ENCODE data around the gene MXRA5. TPM values are rescaled to one million over a fixed set of nuclear protein-coding genes. Genes with fewer than 3 reads are reported as not detected.

Gene MXRA5
- total and polyA plus RNA-seq, 2 of the 8 experiments (the other 6 are each of a cell fraction or from before 2014, with no cell fraction given), result 0.56 to 1.7 TPM

DNA sequence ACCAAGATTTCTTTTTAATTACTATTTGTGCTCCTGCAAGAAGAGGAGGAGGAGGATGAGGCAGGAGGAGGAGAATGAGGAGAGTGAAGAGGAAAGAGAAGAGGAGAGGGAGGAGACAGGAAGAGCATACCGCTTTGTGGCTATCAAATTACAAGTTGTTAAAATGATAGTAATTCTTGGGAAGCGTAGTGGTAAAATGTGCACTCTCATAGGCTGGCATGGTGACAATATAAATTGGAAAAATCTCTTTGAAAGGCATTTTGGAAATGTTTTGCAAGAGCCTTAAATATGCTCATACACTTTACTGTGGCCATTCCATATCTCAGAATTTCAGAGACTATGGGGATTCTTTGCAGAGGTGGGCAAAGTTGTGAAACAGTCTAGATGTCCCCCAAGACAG is 53.2 kb downstream of the MXRA5 start:
- H2BK15ac ChIP-seq (ENCODE audit: low read length), result no peak overlapping the region
- TF ChIP-seq SP2 (IDR thresholded peaks at IDR 0.05; ENCODE audit: low read length) (no peak), BCL11A (IDR thresholded peaks at IDR 0.05; ENCODE audit: low read depth in 2 of 2, low read length in 2 of 2) (no peak), EP300 (IDR thresholded peaks at IDR 0.05; ENCODE audit: borderline replicate concordance in 1 of 2, low read depth in 2 of 2, low read length in 2 of 2) (no peak), USF2 (IDR thresholded peaks at IDR 0.05; ENCODE audit: low read length) (no peak), NRF1 (IDR thresholded peaks at IDR 0.05; ENCODE audit: low read depth, low read length) (no peak)
- TF ChIP-seq, protein P1, sequence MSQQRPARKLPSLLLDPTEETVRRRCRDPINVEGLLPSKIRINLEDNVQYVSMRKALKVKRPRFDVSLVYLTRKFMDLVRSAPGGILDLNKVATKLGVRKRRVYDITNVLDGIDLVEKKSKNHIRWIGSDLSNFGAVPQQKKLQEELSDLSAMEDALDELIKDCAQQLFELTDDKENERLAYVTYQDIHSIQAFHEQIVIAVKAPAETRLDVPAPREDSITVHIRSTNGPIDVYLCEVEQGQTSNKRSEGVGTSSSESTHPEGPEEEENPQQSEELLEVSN (IDR thresholded peaks at IDR 0.05), result no peak
- no peak overlapping the region for H2BK12ac ChIP-seq (ENCODE audit: low read depth, low read length)
- POLR2A ChIA-PET (ENCODE audit: partially characterized antibody), result interaction anchor here (0.6 kb wide), 1 partner anchor 57 kb away, joined by 4 read pairs; no protein-coding TSS in a partner anchor
- no peak overlapping the region for H4K91ac ChIP-seq (replicated peaks; ENCODE audit: insufficient read length, low read length)
- no peaks in the 10 kb centered on the region for H3K9me3 ChIP-seq (ENCODE audit: insufficient read depth in 2 of 2, low read depth in 1 of 2, low read length in 1 of 2)
- no peak overlapping the region for H3K23ac ChIP-seq (ENCODE audit: insufficient read length)
- no peaks in the 10 kb centered on the region for H3K4me1 ChIP-seq (replicated peaks in 1 of 4; ENCODE audit: control insufficient read depth in 3 of 4, insufficient read depth in 4 of 4, low read length in 3 of 4)
- H3K23me2 ChIP-seq (ENCODE audit: low read depth, low read length), result no peaks in the 10 kb centered on the region
- DNase-seq (ENCODE audit: low read depth in 1 of 2, low spot score in 2 of 2) (no peak), FAIRE-seq (no peak)
- H2AK5ac ChIP-seq (ENCODE audit: low read depth, low read length), result no peak overlapping the region
- H3K79me1 ChIP-seq (ENCODE audit: low read depth, low read length), result no peaks in the 10 kb centered on the region
- no peak overlapping the region for H3K14ac ChIP-seq (ENCODE audit: insufficient read length)
- no peaks in the 10 kb centered on the region for H4K20me1 ChIP-seq (replicated peaks in 1 of 2; ENCODE audit: control insufficient read depth in 1 of 2, insufficient read depth in 2 of 2, low read length in 2 of 2)
- H3K18ac ChIP-seq (ENCODE audit: extremely low read depth, low read length), result no peak overlapping the region; the same call in 1 of the 2 replicates
- no peak overlapping the region for H3K56ac ChIP-seq (replicated peaks; ENCODE audit: insufficient read length, low read depth, low read length)
- H2BK120ac ChIP-seq (replicated peaks; ENCODE audit: low read depth, low read length), result no peak overlapping the region
- no peak overlapping the region for H4K5ac ChIP-seq (ENCODE audit: insufficient read length, low read depth, low read length)
- no peak overlapping the region for H2BK5ac ChIP-seq (ENCODE audit: low read depth, low read length)
- H3K4me2 ChIP-seq (ENCODE audit: insufficient read depth in 1 of 2, low read depth in 2 of 2, low read length in 2 of 2), result no peak overlapping the region
- H3K27ac ChIP-seq (ENCODE audit: low read depth, low read length), result no peak overlapping the region
- CTCF ChIA-PET (ENCODE audit: partially characterized antibody), result no interaction called here
- 72% methylated on average over 2 of the region's 2 CpGs; no CpG with 5 or more reads in 1 of the 2 experiments for WGBS, 2 experiments (ENCODE audit: extremely low coverage in 1 of 2, insufficient coverage in 1 of 2, insufficient read length in 1 of 2, insufficient replicate concordance in 2 of 2, low coverage in 1 of 2, low lambda C conversion rate in 2 of 2, missing lambda C conversion rate in 1 of 2)
- no peak overlapping the region for H3K4ac ChIP-seq (replicated peaks; ENCODE audit: insufficient read length, low read depth, low read length)
- H3K36me3 ChIP-seq (ENCODE audit: control insufficient read depth in 2 of 4, insufficient read depth in 4 of 4, low read length in 3 of 4), result no peaks in the 10 kb centered on the region
- H3K4me3 ChIP-seq (ENCODE audit: extremely low read depth in 1 of 4, insufficient read depth in 2 of 4, low read depth in 3 of 4, low read length in 4 of 4), result no peak overlapping the region
- H3K9ac ChIP-seq (replicated peaks in 1 of 4; ENCODE audit: extremely low read depth in 1 of 4, low read depth in 3 of 4, low read length in 3 of 4), result no peak overlapping the region
- no peak overlapping the region for H2AFZ ChIP-seq (ENCODE audit: low read length)
- no peak overlapping the region for H4K8ac ChIP-seq (ENCODE audit: extremely low read depth, insufficient read depth, low read length)
- no peaks in the 10 kb centered on the region for H3K79me2 ChIP-seq (ENCODE audit: control insufficient read depth in 1 of 2, insufficient read depth in 2 of 2, low read length in 2 of 2)
- H3K27me3 ChIP-seq (replicated peaks in 1 of 4; ENCODE audit: control insufficient read depth in 3 of 4, extremely low read depth in 1 of 4, insufficient read depth in 3 of 4, low read length in 3 of 4), result no peaks in the 10 kb centered on the region
- no peak overlapping the region for H2BK20ac ChIP-seq (ENCODE audit: low read length)
